Retina (tissue), 1 donor: ENCODE data around the gene HOXB2.
A peak's percentile ranks its signal among the peaks of the same experiment; 100 is the strongest.

Experiments used
- DNase-seq: peaks from one replicate; pipeline ENCODE4 v3.0.0-alpha.2; 2016

The HOXB2 gene

DNA sequence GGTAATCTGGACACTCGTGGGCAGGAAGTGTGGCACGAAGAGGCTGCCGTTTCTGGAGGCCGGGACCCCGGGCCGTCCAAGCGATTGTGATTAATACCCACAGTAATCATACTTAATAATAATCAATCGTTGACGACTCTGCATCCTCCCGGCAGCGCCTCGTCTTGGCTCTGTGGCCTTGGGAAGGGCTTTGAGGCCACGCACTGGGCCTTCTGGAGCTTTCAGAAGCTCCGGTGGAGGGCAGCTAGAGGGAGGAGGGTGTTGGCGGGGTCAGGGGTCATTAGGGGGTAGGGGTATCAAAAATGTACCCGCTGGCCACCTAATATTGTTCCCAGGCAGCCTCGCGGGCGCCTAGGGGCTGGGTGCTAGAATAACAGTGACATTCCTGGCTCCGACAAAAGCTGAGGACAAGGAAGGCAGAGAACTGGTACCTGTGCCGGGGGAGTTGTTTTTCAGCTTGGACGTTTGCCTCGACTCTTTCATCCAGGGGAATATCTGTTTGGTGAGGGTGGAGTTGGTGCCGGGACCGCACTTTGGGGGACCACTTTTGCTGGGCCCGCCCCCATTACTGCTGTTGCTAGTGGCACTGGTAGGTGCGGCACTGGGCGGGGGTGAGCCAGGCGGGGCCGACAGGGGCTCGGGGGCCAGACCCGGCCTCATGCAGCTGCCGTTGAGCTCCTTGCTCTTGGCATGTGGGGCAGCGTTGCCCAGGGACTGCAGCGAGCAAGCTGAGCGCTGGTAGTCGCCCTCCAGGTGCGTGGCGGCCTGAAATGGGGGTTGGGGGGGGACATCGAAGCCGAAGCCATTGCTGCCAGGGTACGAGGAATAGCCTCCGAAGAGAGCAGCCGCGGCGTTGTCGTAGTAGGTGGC, 6.9 kb upstream of the HOXB2 start:
- no peak for DNase-seq

- DNase-seq = no peak
Measured at GRCh38 chr17:48551214-48551555, 6.3 kb upstream of the HOXB2 start.

DNA sequence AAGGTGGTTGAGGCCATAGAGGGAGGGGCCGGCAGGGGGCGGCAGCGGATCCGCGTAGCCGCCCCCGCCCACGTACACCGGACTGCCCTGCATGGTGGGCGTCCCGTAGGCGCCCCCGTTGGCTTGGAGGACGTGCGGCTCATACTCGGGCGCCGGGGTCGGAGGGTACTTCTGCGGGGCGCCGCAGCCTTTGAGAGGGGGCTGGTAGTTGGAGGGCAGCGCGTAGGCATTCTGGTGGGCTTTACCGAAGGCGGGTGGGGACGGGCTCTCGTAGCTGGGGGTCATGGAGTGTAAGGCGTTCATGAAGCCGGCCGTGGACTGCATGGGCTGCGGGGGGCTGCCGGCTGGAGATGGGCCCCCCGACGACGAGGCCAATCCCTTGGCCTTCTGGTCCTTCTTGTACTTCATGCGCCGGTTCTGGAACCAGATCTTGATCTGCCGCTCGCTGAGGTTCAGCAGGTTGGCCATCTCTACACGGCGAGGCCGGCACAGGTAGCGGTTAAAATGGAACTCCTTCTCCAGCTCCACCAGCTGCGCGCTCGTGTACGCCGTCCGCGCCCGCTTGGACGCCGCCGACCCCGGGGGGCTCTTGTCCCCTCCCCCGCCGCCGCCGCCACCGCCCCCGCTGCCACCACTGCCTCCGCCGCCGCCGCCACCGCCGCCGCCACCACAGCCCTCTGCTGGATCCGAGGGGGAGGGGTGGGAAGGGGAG, 5.7 kb upstream of the HOXB2 start:
- DNase-seq = no peak

DNA sequence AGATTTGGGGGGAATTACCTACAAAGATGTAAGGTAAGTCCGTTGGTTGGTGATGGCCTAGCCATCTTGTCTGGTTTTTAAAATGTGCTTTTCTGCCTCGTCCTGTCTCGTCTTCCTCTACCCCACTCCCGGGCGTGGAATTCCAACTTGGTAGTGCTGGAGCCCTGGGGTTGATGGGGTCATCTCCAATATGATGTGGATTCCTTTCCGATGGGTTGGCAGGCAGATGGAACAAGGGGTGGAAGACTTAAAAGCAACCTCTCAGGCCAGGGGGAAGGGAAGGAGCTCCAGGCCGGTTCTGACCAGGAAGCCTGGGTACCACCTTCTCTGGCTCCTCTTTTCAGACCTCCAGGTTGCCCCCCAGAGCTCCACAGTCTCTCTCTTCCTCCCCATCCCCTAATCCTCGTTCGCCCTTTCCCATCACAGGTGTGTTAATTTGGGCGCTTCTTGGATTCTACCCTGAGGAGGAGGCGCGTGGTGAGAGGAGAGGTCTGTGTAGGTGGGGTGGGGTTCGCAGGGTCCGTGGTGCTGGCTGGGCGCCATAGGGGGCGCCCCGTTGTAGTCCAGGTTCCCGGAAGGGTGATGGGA, 5.1 kb upstream of the HOXB2 start:
- no peak for DNase-seq

- peak; percentile 34 for DNase-seq
Measured at GRCh38 chr17:48549281-48549630, 4.3 kb upstream of the HOXB2 start.

DNA sequence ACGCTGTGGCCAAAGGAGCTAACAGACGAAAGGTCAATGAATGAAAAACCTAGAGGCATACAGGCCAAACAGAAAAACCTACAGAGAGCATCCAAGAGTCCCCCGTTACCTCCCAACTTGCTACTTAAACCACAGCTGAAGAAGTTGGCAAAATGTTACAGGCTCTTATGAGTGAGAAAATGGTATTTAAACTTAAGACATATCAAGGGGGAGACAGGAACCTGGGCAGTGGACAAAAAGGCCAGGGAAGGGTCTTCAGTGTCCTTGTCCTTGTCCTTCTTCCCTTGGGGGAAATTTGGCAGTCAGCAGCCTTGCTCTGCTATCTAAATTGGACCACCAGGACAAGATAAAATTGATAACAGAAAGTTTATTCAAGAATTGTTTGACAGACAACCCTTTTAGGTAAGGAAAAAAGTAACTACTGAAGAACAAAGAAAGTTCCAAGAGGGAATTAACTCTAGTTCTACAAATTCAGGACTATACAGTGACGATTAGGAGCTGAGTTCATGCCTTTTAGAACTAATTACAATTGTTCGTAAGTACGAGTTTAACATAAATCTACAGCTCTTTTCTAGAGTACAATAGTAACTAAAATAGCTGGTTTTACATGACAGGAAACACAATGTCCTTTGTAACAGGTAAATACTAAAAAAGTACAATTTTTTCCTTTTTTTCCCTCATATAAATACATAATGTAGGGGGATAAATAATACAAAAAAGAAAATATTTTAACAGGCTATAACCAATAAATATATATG, 3.8 kb upstream of the HOXB2 start:
- DNase-seq = peak; percentile 31

- no peak for DNase-seq
Measured at GRCh38 chr17:48547808-48548522, 3.1 kb upstream of the HOXB2 start.

DNA sequence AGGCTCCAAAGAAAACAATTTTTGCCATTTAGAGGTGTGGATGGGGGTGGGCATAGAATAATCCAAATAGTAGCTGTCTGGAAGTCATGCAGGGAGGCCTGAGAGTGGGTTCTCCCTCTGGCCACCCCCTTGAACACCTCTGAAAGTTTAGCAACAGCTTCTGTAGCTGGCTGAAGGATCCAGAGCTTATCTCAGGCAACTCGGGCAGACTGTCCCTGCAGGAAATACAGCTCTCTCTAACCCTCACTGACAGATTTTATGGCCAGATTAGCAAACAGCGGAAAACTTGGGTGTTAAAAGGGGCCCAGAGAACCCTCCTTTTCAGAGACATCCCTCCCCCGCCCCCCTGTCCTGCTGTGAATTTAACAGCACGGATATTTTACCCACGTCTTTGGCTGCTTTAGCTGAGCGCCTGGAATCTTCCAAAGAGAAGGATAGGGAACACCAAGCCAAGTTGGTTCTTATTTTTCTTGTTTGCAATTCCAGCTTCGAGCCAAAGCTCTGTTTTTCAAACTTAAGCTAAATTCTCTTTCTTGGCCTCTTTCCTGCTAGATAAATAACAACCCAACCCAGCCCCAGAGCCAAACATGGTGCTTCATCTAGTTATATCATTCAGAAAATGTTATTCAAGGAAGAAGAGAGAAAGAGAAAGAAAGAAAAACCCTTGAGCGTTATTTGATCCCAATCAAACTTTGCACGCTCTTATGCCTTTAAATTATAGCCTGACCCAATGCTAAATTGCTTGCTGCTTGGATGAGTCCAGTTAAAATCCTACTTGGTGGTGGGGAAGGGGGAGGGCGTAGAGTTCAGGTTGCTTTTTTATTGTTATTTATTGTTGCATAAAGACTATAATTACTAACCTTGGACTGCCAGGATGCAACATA, 2.3 kb upstream of the HOXB2 start:
- DNase-seq = peak; percentile 57

DNA sequence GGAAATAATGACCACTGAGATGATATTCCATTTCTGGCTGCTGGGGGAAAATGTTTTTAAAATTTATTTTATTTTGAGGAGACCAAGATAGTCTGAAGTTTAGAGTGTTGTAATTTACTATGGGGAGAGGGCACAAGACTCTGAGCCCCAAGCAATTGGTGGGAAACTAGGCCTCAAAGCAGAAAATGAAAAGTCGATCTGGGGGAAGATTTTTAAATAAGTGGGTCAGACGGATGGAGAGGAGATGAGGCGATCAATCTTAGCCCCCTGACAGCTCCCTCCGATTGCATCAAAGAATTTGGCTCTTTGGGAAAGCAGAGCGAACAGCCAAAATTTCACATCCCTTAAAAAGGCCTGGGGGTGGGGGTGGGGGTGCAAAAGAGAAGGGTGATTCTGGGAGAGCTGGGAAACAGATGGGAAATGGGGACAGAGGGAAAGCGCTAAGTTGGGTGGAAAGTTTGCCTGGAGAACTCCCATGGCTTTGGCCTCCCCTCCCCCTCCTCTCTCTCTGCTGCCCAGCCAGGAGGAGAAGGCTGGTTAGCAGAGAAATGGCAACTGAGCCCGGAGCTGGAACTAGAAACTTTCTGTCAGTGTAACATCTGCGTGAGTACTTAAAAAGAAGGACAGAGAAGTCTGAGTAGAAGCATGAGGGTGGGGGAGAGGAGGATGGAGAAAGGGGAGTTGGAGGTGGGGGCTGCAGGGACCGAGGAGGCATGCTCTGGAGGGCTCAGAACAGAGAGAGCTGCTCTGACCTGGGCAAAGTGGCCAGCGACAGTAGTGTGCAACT, 1.4 kb upstream of the HOXB2 start:
- DNase-seq = peak; percentile 23

GRCh38 chr17:48545539-48545938, 630 bp upstream of the HOXB2 start:
- no peak for DNase-seq

DNA sequence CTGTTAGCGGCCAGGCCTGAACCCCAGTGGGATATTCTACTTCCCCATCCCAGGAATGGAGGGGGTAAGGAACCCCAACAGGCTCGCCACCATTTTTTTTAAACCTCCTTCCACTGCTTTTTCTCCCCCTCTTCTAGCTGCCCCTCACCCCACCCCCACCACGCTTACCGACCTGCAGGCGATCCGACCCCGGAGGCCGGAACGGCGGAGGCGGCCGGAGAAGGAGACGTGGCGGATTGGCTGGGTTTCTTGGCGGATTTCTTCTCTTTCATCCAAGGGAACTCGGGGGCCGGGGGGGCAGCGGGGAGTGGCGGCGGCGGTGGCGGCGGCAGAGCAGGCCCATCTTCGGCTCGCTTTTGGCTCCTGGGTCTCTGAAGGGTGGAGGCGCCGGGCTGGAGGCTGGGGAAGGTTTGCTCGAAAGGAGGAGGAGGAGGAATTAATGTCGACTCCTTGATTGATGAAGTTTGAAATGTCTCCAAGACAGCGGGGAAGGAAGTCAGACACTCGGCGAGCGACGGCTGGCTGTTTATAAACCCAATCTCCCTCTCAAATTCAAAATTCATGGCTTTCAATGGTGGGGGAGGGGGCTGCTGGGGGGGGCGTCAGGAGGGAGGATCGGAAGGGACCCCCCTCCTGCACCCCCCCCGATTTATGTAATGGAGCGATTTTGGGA, 424 bp downstream of the HOXB2 start:
- DNase-seq = peak; percentile 34

- DNase-seq = peak; percentile 61
Measured at GRCh38 chr17:48543854-48544348, 1.0 kb downstream of the HOXB2 start.

- DNase-seq = peak; percentile 85
Measured at GRCh38 chr17:48543107-48543853, 1.6 kb downstream of the HOXB2 start.

GRCh38 chr17:48542698-48543106, 2.2 kb downstream of the HOXB2 start:
- no peak for DNase-seq

GRCh38 chr17:48542114-48542656, 2.7 kb downstream of the HOXB2 start:
- peak; percentile 70 for DNase-seq

DNA sequence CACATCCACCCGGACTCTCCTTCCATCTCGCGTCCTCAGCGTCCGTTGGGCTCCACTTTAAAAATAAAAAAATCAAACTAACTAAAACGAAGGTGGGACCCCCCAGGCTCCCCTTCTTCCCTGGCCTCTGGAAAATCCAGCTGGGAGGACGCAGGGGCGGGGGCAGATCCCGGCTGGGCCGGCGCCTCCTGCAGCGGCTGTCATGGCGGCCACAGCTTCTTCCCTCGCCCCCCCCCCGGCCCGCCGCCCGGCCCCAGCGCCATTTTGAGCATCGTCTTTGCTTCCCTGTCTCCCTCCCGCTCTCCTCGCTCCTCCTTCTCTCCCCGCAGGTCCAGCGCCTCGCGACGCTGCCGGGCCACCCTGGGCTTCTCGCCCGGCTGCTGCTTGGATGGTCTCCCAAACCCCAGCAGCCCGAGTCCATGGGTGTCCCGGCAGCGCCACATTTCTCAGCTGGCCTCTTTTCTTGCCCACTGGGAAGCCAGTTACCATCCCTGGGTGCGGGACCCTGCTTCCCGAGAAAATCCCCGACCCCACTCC, 3.3 kb downstream of the HOXB2 start:
- no peak for DNase-seq

DNA sequence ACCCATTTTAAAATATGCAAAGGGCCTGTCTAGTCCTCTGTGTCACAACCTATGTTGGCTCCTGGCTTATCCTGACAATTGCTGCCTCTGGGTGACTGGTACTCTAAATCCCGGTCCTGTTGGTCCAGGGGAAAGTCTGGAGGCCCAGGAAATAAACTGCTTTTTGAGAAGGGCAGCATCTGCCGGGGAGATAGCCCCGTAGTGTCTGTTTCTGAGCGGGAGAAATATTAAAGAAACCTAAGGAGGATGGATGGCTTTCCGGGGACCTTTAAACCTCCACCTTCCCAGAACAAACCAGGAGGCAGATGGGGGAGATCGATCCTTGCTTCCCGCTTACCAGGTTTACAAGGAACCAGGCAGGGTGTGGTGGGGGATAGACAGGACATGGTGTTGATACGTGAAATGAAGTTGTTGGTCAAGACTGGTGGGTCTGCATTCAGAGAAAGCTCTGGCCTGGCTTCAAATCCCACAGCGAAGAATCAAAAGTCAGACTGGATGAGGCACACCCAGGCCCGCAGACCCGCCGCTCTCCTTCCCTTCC, 3.8 kb downstream of the HOXB2 start:
- DNase-seq = peak; percentile 65

DNA sequence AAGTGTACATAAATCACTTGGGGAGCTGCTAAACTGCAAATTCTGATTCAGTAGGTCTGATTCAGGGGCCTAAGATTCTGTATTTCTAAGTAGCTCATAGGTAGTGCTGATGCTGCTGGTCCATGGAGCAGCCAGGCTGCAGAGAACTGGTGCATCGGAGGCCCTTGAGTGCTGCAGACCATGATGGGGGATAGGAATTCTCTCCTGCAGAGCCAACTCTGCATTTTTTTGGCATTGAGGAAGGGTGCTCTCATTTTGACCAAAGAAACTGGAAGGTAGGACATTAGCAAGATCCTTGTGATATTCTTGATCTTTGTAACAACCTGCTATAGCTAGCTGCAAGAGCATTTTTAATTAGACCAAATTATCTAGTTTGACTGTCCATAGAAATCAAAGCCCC, 4.7 kb downstream of the HOXB2 start:
- DNase-seq = no peak
